DOHH2 (cell line): Measurements from ENCODE around the gene CACNA1A.

Experiments
- EZH2phosphoT487 ChIP-seq: fragments of 200-600 bp; sonication (generic); IDR thresholded peaks from 2 replicates; pipeline ENCODE4 v1.6.1; 2017; ENCODE audit warnings: borderline replicate concordance, mild to moderate bottlenecking, antibody characterized with exemption, low read length, moderate library complexity, mixed read lengths
- TF ChIP-seq, protein P1 (sequence below): fragments of 200-600 bp; sonication (generic); IDR thresholded peaks from one replicate; pipeline ENCODE4 v1.5.1; 2014; ENCODE audit warnings: antibody characterized with exemption, mild to moderate bottlenecking, low read depth, low read length; ENCODE audit not compliant: poor library complexity, severe bottlenecking

DNA sequence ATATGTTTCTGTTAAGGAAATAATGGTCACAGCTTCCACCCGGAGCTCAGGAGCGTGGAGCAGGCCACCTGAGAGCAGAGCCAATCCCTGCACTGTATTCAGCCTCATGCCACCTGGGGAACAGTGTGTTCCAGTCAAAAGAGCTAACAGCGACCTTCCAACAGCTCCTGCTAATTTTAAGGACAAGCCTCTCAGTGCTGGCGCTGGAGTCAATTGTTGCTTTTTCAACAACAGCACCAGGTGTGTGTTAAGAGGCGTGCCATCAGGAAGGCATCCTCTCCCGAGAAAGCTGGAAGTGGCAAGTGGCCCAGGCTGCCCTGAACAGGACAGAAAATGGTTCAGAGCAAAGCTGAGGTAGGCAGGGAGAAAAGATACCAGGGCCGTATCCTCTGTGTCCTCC lies 102.0 kb downstream of the CACNA1A start:
- TF ChIP-seq, protein P1, sequence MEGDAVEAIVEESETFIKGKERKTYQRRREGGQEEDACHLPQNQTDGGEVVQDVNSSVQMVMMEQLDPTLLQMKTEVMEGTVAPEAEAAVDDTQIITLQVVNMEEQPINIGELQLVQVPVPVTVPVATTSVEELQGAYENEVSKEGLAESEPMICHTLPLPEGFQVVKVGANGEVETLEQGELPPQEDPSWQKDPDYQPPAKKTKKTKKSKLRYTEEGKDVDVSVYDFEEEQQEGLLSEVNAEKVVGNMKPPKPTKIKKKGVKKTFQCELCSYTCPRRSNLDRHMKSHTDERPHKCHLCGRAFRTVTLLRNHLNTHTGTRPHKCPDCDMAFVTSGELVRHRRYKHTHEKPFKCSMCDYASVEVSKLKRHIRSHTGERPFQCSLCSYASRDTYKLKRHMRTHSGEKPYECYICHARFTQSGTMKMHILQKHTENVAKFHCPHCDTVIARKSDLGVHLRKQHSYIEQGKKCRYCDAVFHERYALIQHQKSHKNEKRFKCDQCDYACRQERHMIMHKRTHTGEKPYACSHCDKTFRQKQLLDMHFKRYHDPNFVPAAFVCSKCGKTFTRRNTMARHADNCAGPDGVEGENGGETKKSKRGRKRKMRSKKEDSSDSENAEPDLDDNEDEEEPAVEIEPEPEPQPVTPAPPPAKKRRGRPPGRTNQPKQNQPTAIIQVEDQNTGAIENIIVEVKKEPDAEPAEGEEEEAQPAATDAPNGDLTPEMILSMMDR: no peak
- no peak for TF ChIP-seq EZH2phosphoT487
